Subcutaneous adipose tissue (tissue), 4 donors: ENCODE measurements around the gene JARID2. TPM values are rescaled to one million over a fixed set of nuclear protein-coding genes. Genes with fewer than 3 reads are reported as not detected.

ENCODE experiments used
- CTCF ChIP-seq: fragments of 450-650 bp; IDR thresholded peaks from one replicate; pipeline ENCODE4 v1.5.1; 2016; ENCODE audit warnings: low read depth, mild to moderate bottlenecking, control low read depth, antibody characterized with exemption, moderate library complexity
- total RNA-seq, 4 donors: library from RNA; depleted of rRNA; stranded (reverse); fragments of >200 nt; gene quantifications; one replicate each; pipeline ENCODE4 v1.1.0, GENCODE V29; 2016

The JARID2 gene
- total RNA-seq, 4 donors from 2014 or later, result 9.8 to 17.2 (median 12.1) TPM

GRCh38 chr6:15352845-15353244 is 107.0 kb downstream of the JARID2 start:
- TF ChIP-seq CTCF, result no peak

DNA sequence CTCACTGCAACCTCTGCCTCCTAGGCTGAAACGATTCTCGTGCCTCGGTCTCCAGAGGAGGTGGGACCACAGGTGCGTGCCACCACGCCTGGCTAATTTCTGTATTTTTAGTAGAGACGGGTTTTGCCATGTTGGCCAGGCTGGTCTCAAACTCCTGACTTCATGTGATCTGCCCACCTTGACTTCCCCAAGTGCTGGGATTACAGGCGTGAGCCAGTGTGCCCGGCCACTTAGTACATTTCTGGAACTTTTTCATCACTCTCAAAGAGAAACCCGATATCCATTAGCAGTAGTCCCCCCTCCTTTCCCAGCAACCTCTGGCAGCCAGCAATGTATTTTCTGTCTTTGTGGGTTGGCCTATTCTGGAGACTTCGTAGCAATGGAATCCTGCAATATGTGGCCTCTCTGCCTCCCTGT is 109.8 kb downstream of the JARID2 start:
- no peak for TF ChIP-seq CTCF

GRCh38 chr6:15356179-15356578 is 110.3 kb downstream of the JARID2 start:
- TF ChIP-seq CTCF, result no peak

DNA sequence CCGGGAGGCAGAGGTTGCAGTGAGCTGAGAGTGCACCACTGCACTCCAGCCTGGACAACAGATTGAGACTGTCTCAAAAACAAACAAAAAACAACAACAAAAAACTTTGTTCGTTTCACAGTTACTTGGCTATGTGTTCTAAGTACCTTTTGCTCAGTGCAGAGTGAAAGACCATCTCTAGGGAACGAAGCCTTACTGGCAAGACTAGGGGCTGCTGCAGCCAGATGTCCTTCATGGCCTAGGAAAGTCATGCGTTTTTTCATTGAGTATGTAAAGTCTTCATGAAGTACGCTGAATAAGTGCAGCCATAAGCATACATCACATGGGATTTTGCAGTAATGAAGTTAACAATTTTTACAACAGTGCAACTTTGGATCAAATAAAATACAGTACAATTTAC is 111.1 kb downstream of the JARID2 start:
- no peak for TF ChIP-seq CTCF

DNA sequence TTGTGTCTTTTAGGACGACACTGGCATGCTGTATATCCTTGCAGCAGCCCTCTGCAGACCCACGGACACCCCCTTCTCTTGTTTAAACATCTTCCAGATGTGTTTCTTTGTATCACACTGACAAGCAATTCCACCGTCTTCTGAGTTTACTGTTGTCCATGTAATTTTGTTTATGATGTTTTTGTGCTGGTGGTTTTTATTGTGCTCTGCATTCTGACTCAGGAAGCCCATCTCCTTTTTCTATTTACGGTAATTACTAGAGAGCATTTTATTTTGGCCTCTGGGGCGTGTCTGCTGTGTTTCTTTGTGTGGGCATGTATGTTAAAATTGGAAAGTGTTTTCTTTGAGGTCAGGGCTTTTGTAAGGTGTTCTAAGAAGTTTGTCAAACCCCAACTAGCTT is 111.9 kb downstream of the JARID2 start:
- TF ChIP-seq CTCF, result no peak

GRCh38 chr6:15358579-15359327 is 112.9 kb downstream of the JARID2 start:
- no peak for TF ChIP-seq CTCF

DNA sequence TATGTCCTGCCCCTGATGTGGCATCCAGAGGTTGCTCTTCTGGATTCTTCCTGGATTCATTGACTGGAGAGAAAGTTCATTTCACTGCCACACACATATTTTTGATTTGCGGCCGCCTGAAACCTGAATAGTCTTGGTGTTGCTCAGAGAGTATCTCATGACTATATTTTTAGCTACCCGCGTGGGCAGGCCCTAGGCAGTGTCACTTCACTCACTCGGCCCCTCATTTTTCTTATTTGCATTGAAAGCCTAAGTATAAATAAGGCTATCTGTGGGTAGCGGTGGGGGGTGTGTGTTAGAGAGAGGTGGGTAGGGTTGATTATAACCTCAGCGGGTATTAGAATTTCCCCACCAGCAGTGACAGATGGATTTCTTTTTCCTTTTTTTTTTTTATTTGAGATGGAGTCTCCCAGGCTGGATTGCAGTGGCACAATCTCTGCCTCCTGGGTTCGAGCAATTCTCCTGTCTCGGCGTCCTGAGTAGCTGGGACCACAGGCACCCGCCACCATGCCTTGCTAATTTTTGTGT is 113.5 kb downstream of the JARID2 start:
- TF ChIP-seq CTCF, result no peak
